HG03045 (cell line): ENCODE results near the gene ARVCF.

Source experiments
- ATAC-seq: cut with Tn5 transposase; IDR thresholded peaks from one replicate; pipeline ENCODE4 v1.9.1; 2021; ENCODE audit warnings: mild to moderate bottlenecking, moderate library complexity; ENCODE audit not compliant: unreplicated experiment

ARVCF gene

GRCh38 chr22:20053407-20054033 is 36.9 kb upstream of the ARVCF start:
- ATAC-seq = no peak

GRCh38 chr22:20052309-20053259 is 36.0 kb upstream of the ARVCF start:
- ATAC-seq = no peak

GRCh38 chr22:20051927-20052308 is 35.3 kb upstream of the ARVCF start:
- no peak for ATAC-seq

- no peak for ATAC-seq
Observed at GRCh38 chr22:20046730-20047129, 30.1 kb upstream of the ARVCF start.

GRCh38 chr22:20044495-20045151 is 28.0 kb upstream of the ARVCF start:
- ATAC-seq = no peak

GRCh38 chr22:20043997-20044342 is 27.3 kb upstream of the ARVCF start:
- no peak for ATAC-seq

- no peak for ATAC-seq
Observed at GRCh38 chr22:20043057-20043996, 26.7 kb upstream of the ARVCF start.

- no peak for ATAC-seq
Observed at GRCh38 chr22:20040327-20041200, 23.9 kb upstream of the ARVCF start.

GRCh38 chr22:20039683-20040325 is 23.2 kb upstream of the ARVCF start:
- no peak for ATAC-seq

GRCh38 chr22:20038574-20038973 is 22.0 kb upstream of the ARVCF start:
- no peak for ATAC-seq

- ATAC-seq = no peak
Observed at GRCh38 chr22:20037419-20037818, 20.8 kb upstream of the ARVCF start.

- no peak for ATAC-seq
Observed at GRCh38 chr22:20036535-20037392, 20.1 kb upstream of the ARVCF start.

- no peak for ATAC-seq
Observed at GRCh38 chr22:20036084-20036482, 19.5 kb upstream of the ARVCF start.

GRCh38 chr22:20035375-20036083 is 18.9 kb upstream of the ARVCF start:
- no peak for ATAC-seq

GRCh38 chr22:20034143-20034542 is 17.5 kb upstream of the ARVCF start:
- no peak for ATAC-seq

GRCh38 chr22:20033045-20033706 is 16.6 kb upstream of the ARVCF start:
- ATAC-seq = no peak

- ATAC-seq = no peak
Observed at GRCh38 chr22:20032407-20032991, 15.9 kb upstream of the ARVCF start.
